ENCODE results near the gene YOD1.
A peak's percentile ranks its signal among the peaks of the same experiment; 100 is the strongest.

The YOD1 gene

GRCh38 chr1:207051191-207051943 is at the start of gene YOD1:
YOD1 (minus strand) TSS chr1:207051208; CDS start chr1:207051030, 178 bp downstream.
- no peak for TF ChIP-seq CTCF (IDR thresholded peaks at IDR 0.05; ENCODE audit: low read depth, low read length)
- peak within 1 kb of the TSS; percentile 96 to 97 for H3K4me3 ChIP-seq (replicated peaks in 1 of 2; ENCODE audit: low read depth in 2 of 2, low read length in 2 of 2)
- DNase-seq (ENCODE audit: low read depth in 2 of 2), result peak in 1 of 2 donors; percentile 69

DNA sequence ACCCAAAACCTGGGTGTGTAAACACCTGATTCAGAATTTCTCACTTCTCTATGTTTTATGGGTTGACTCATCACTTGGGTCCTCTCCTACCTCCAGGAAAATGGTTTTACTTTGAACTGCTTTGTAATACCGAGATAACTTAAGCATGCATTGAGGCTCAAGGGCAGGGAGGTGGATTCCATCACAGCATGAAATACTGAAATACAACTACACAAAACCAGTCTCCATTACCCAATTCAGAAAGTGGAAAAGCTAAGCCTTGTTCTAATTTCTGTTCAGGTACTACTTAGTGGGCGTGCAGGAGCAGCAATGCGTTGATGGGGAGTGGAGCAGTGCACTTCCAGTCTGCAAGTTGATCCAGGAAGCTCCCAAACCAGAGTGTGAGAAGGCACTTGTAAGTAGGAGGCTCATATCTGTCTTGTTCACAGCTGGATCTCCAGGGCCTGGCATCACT is 46.9 kb upstream of the YOD1 start:
- no peak for TF ChIP-seq CTCF (IDR thresholded peaks at IDR 0.05; ENCODE audit: low read depth, low read length)
- no peak overlapping the region for H3K4me3 ChIP-seq (replicated peaks in 1 of 2; ENCODE audit: low read depth in 2 of 2, low read length in 2 of 2)
- DNase-seq (ENCODE audit: low read depth in 2 of 2), result no peak

- H3K4me3 ChIP-seq (replicated peaks in 1 of 2; ENCODE audit: low read depth in 2 of 2, low read length in 2 of 2), result no peak overlapping the region
- TF ChIP-seq CTCF (IDR thresholded peaks at IDR 0.05; ENCODE audit: low read depth, low read length), result no peak
- DNase-seq (ENCODE audit: low read depth in 2 of 2), result no peak
Measured at GRCh38 chr1:207093944-207094343, 42.9 kb upstream of the YOD1 start.

DNA sequence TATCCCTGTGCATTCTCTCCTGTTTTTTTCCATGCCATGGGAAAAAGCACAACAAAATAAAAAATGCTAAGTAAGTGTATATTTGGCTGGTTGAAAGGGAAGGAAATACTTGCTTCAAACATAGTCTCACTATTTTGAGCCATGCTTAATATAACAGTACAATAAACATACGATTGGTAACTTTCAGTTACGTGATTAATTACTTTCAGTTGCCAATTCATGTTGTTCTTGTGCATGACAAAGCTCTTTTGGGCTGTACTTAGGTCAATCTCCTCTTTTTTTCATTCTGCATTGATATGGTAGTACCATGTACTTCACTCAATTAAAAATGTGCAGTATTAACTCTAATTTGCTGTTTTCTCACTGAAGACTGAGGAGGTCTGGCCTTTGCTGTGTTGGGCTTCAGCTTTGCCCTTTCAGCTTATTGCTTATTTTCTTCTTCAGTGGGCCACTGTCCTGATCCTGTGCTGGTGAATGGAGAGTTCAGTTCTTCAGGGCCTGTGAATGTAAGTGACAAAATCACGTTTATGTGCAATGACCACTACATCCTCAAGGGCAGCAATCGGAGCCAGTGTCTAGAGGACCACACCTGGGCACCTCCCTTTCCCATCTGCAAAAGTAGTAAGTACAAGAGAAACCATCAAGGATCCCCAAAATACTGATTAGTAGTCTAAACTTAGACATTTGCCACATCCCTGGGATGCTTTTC is 40.3 kb upstream of the YOD1 start:
- TF ChIP-seq CTCF (IDR thresholded peaks at IDR 0.05; ENCODE audit: low read depth, low read length), result no peak
- DNase-seq (ENCODE audit: low read depth in 2 of 2), result no peak
- H3K4me3 ChIP-seq (replicated peaks in 1 of 2; ENCODE audit: low read depth in 2 of 2, low read length in 2 of 2), result no peak overlapping the region

GRCh38 chr1:207089627-207090355 is 38.8 kb upstream of the YOD1 start:
- no peak overlapping the region for H3K4me3 ChIP-seq (replicated peaks in 1 of 2; ENCODE audit: low read depth in 2 of 2, low read length in 2 of 2)
- DNase-seq (ENCODE audit: low read depth in 2 of 2), result no peak
- no peak for TF ChIP-seq CTCF (IDR thresholded peaks at IDR 0.05; ENCODE audit: low read depth, low read length)

GRCh38 chr1:207088701-207089626 is 38.0 kb upstream of the YOD1 start, which contains the start of gene C4BPB:
C4BPB (plus strand) TSS chr1:207088860; CDS start chr1:207089532, 672 bp downstream.
- TF ChIP-seq CTCF (IDR thresholded peaks at IDR 0.05; ENCODE audit: low read depth, low read length), result no peak
- no peak for DNase-seq (ENCODE audit: low read depth in 2 of 2)
- no peak within 1 kb of the TSS for H3K4me3 ChIP-seq (replicated peaks in 1 of 2; ENCODE audit: low read depth in 2 of 2, low read length in 2 of 2)
